Measurements from ENCODE around the gene QPRT.
A peak's percentile ranks its signal among the peaks of the same experiment; 100 is the strongest.
"Not testable (repeated sequence)": the region's sequence is repeated elsewhere in the genome, so short reads cannot be mapped to it uniquely, and the experiment has no call there.

The QPRT gene

DNA sequence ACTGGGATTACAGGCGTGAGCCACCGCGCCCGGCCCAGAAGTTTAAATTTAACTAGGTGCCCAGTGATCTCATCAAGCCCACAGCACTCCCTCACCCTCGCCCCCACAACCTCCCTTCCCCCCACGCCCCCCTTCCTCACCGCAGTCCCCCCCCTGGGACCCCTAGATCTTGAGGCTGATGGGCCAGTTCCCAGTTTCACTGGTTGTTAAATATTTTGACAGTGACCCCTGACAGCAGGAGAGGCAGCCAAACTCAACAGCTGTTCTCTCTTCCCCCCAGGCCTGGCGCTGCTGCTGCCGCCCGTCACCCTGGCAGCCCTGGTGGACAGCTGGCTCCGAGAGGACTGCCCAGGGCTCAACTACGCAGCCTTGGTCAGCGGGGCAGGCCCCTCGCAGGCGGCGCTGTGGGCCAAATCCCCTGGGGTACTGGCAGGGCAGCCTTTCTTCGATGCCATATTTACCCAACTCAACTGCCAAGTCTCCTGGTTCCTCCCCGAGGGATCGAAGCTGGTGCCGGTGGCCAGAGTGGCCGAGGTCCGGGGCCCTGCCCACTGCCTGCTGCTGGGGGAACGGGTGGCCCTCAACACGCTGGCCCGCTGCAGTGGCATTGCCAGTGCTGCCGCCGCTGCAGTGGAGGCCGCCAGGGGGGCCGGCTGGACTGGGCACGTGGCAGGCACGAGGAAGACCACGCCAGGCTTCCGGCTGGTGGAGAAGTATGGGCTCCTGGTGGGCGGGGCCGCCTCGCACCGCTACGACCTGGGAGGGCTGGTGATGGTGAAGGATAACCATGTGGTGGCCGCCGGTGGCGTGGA, 15.6 kb downstream of the QPRT start:
- DNase-seq: no peak

DNA sequence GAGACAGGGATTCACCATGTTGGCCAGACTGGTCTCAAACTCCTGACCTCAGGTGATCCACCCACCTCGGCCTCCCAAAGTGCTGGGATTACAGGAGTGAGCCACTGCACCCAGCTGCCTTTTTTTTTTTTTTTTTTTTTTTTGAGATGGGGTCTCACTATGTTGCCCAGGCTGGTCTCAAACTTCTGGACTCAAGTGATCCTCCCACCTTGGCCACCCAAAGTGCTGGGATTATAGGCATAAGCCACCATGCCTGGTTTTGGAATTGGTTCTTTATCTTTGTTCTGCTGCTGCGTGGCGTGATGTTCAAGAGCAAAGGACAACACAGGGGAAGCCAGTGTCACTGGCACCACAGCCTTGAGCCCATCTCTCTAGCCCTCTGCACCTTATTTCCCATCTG, 16.7 kb downstream of the QPRT start:
- not testable (repeated sequence) for DNase-seq

DNA sequence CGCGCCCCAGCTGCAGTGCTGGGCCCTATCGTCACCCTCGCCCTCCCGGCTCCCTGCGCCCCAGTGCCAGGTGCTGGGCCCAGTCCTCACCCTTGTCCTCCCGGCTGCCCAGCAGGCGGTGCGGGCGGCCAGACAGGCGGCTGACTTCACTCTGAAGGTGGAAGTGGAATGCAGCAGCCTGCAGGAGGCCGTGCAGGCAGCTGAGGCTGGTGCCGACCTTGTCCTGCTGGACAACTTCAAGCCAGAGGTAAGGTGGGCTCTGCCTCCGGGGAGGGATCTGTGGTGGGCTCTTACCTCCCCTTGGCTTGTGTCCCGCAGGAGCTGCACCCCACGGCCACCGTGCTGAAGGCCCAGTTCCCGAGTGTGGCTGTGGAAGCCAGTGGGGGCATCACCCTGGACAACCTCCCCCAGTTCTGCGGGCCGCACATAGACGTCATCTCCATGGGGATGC, 17.9 kb downstream of the QPRT start:
- DNase-seq: no peak

DNA sequence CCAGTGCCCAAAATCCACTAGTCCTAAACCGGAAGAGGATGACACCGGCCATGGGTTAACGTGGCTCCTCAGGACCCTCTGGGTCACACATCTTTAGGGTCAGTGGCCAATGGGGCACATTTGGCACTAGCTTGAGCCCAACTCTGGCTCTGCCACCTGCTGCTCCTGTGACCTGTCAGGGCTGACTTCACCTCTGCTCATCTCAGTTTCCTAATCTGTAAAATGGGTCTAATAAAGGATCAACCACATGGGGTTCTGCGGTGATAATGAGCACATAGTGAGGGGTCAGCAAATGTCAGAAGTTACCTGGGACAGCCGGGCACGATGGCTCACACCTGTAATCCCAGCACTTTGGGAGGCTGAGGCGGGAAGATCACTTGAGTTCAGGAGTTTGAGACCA, 18.4 kb downstream of the QPRT start:
- no peak for DNase-seq

DNA sequence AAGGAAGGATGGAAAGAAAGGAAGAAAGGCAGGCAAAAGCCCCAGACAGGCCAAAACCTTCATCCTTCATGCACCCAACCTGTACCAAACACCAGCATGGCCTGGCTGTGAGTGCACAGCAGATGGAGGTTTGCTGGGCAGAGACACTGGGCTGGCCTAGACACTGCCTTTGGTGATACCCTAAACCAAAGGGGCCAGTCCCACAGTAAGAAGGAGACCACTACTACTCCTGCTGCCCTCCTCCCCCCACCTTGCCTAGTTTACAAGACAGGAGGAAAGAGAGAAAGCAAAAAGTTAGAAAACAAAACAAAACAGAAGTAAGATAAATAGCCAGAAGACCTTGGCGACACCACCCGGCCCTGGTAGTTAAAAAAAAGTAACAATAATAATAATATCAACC, 19.1 kb downstream of the QPRT start:
- no peak for DNase-seq

DNA sequence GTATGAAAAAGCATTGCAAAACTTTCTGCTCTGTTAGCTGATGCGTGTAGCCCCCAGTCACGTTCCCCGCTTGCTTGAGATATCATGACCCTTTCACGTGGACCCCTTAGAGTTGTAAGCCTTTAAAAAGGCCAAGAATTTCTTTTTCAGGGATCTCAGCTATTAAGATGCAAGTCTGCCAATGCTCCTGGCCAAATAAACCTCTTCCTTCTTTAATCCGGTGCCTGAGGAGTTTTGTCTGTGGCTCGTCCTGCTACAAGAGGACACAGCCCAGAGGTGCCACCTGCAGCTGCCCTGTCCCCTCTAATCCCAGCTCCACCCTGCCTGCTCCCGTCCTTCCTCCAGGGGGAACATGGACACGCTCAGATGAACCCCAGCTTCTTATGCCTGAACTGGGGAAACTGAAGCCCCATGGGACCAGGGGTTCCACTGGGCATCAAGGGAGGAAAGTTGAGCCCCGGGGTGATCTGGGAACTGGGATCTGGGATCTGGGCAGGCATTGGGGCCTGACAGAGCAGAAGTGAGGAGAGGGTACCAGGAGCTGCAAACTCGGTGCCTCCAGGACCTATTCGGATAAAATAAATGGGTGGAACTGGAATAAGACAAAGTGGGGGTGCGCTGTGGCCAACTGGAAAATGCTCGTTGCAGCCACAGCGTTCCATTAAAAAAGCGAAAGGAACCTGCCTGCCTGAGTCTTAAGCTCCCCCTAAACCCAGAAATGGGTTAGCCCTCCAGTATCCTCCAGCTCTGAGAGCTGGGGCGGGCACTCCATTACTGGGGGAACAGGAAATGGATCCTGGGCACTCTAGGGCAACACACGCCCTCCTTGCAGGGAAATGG, 19.7 kb downstream of the QPRT start:
- no peak for DNase-seq

DNA sequence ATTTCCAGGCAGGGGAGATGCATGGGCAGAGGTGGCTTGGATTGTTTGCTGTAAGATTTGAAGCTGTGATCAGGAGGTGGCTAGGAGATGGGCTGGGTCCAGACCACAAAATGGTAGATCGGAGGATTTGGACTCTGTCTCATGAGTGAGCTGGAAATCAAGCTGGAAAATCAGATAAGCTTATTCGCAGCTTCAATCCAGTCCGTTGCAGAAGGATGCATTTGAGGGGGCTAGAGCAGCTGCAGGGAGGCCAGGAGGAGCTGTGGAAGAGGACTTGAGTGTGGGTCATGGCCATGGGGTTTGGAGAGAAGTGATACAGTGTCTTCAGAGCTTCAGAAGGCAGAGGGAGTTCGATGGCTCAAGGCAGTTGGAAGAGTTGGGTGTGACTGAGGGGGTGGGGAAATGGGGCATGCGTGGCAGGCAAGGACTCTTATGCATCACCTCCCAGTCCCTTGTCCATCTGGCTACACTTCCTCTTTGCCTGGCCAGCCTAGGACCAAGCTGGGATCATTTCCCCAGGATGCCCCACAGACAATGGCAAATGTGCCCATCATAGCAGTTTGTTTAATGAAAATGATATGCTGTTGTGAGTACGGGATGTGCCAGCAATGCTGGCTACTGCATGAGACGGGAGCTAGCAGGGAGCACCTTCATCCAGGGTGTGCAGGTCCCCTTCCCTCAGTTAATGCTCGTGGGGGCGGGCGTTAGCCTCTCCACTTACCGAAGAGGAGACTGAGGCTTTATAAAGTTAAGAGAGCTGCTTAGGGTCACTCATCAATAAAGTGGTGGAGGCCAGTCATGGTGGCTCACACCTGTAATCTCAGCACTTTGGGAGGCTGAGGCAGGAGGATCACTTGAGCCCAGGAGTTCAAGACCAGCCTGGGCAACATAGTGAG, 20.6 kb downstream of the QPRT start:
- no peak for DNase-seq

DNA sequence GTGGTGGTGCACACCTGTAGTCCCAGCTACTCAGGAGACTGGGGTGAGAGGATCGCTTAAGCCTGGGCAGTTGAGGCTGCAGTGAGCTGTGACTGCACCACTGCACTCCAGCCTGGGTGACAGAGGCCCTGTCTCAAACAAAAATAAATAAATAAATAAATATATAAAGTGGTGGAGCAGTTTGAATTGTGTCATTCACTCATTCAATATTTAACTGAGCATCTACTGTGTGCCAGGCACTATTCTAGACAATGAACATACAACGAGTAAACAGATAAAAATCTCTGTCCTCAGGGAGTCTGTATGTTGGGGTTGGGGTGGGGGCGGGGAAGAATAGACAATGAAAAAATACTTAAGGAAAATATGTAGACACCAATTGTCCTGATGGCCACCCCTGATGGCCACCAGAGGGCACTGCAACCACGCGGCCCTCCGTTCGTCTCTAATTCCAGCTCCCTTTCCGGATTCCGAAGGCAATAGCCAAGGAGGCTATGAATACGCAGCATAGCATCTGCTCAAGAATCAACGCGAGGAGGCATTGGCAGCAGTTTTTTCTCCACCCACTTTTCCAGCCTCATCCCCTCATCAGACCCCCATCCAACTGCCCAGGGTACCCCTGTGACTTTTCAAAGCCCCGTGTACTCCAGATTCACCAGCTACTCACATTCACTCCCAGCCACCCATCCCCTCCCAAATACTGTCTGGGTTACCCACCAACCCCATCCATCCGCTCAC, 21.4 kb downstream of the QPRT start:
- DNase-seq: peak; percentile 67

DNA sequence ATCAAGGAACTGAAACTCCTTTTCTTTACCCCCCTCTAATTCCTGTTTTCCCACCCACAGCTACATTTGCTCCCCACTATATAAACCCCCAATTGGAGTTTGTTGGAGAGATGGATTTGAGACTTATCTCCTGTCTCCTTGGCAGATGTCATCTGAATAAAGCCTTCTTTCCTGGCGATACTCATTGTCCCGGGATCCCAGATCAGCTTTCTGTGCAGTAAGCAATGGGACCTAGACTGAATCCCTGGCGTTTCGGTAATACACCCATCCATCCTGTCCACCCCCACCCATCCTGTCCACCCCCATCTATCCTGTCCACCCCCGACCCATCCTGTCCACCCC, 22.2 kb downstream of the QPRT start:
- DNase-seq: no peak

DNA sequence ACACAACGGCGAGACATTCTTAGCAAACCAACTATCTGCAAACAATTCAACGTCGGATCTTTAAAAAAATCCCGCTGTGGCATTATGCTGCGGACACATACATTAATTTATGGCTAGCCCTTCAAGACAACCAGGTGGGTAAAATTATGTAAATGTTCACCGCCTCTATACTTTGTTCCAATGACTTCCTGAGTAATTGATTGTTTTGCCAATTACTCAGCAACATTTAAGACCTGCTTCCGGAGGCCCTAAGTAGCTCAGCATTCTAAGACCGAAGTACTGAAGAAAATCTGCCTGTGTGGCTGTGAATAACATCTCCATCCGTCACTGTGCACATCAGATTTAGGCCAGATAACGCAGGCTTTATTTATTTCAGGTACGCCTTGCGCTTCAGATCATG, 23.3 kb downstream of the QPRT start:
- no peak for DNase-seq

DNA sequence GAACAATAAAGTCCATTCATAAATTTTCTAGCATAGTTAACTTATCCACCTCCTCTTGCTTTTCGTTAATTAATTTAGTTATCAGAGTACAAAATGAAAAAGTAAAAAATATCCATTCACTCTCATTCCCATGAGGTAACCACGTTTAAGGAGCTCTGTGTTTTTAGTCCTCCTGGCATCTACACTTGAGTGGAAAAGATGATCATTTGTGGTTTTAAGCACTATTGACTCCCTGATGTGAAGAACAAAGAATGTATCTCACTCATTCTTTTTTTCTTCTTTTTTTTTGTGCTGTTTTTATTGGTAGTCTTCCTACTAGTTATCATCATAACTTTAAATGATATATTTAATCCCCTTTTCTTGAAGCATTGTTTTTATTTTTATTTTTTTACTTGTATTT, 26.1 kb downstream of the QPRT start:
- DNase-seq: no peak

DNA sequence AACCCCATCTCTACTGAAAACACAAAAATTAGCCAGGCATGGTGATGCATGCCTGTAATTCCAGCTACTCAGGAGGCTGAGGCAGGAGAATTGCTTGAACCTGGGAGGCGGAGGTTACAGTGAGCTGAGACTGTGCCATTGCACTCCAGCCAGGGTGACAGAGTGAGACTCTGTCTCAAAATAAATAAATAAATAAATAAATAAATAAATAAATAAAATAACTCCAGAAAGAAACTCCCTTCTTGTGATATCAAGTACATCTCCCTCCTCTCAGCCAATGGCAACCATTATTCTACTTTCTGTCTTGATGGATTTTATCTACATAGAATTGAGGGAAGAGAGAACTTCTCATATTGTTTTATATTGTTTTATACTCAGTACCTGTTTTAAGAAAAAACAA, 28.2 kb downstream of the QPRT start:
- DNase-seq: not testable (repeated sequence)

DNA sequence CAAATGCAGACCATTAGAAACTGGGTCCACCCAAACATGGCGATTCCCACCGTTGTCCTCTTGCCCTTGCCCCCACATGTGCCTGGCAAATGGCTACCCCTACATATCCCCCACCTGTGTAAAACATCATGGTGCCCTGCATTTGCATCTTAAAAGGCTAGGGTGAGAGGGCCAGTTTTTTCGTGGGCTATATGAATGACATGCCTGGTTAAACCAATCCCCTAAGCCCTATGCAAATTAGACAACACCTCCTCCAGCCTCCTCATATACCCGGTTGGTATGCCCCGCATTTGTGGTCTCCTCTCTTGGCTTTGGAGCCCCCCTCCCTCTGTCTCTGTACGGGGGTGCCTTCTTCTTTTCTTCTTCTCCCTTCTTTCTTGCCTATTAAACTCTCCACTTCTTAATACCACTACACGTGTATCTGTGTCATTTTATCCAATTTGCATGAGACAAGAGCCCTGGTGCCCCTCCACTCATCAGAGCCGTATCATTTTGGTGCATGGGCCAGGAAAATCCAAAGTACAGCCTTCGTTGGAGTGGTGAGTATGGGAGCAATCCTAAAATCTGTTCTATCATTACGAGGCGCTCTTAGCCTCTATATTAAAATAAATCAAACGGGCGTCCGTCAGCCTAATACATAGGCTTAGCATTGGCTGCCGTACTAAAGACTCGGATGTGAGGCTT, 30.1 kb downstream of the QPRT start:
- DNase-seq: no peak

DNA sequence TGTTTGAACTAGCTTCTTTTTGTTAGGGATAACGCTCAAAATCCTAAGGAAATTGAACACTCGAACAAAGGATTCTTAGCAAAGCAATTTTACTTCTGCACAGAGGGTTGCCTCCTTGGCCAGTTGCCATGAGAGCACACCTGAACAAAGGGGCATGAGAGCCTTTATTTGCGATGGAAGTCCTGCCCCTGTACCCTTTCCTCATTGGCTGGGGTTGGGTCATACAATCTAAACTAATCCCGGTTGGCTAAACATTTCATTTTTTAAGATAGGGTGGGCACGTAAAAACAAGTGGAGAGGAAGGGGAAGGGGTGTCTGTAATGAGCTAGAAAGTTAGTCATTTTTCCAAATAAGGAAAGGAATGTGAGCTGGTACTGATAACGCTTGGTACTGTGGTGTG, 30.7 kb downstream of the QPRT start:
- not testable (repeated sequence) for DNase-seq

DNA sequence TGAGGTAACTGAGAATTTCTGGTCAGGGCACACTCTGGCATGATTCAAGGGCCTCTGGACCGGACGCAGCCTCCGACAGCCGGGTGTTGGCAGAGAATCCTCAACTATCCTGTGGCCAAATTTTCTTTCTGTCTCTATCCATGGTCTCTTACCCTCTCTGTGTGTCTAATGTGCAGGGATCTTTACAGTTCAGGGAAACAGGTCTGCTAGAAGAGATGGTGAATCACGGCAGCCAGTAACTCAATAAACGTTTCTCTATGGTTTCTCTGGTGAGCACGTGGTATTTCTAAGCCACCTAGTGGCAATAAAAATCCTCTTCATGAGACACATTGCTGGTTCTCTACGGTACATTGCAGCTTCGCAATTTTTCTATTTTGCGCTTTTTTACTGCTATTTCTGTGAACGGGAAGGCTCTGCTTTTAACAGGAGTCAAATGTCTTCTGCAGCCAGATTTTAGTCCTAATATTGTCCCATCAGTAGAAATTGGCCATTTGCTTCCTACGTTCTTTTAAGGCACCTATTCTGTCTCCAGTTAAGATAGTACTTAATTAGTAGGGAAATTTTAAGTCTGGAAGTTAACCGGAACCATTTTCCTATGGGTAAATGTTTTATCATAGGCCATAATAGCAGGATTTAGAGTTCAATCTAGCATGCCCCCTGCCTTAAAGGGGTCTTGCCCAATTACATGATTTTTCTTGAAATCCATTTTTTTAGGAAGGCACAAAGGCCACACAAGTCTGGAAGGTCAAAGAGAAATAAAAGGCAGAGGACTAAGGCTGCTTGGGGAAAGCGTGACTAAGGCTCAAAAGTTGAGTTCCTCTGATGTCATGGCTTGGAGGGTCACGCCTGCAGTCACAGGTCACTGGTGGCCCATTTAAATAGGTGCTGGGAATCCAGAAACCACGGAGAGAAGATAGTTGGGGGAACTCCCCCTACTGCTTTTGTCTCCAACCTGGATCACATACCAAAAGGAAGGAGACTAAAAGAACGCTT, 31.5 kb downstream of the QPRT start:
- peak; percentile 16 for DNase-seq

DNA sequence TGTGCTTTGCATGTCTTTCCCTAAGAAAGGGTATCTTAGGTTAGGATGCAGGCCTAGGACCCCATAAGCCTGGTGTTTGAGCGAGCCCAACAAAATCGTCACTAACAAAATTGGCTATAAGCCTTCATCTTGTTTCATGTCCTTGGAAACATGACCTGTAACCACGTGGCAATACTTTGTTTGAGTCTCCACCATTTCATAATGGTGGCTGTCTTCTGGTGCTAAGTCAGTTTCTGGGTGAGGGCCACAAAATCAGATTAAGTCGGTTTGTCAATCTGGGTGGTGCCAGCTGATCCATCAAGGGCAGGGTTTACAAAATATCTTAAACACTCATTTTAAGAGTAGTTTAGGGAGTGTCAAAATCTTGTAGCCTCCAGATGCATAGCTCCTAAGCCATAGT, 33.8 kb downstream of the QPRT start:
- DNase-seq: no peak

DNA sequence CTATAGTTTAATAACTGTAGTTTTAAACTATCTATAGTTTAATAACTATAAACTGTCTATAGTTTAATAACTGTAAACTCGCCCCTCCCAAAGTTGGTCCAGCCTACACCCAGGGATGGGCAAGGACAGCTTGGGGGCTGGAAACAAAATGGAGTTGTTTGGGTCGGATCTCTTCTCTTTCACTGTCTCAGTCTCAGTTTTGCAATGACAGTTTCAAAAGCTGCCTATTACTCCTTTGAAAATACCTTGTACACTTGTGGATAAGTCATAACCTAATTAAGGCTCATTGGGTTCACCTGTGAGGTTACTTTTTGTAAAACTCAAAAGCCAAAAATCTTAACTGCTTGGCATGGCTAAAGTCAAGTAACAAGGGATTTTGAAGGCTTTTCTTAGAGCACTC, 35.4 kb downstream of the QPRT start:
- no peak for DNase-seq

DNA sequence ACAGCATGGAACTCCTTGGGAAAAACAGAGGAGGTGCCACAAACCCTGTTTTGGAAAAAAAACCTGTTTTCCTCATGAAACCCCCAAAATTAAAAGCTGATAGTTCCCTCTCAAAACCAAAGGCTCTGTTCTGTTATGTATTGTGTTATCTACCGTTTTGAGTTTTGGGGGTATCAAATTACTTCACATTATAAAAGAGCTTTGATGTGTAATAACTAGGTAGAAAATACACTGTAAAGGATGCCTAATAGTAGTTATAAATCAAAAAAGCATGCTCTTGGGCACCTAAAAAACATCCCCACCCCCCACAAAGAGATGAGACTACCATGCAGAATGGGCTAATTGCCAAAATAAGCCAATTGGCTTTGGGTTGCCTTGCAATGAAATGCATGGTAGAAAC, 36.0 kb downstream of the QPRT start:
- no peak for DNase-seq

DNA sequence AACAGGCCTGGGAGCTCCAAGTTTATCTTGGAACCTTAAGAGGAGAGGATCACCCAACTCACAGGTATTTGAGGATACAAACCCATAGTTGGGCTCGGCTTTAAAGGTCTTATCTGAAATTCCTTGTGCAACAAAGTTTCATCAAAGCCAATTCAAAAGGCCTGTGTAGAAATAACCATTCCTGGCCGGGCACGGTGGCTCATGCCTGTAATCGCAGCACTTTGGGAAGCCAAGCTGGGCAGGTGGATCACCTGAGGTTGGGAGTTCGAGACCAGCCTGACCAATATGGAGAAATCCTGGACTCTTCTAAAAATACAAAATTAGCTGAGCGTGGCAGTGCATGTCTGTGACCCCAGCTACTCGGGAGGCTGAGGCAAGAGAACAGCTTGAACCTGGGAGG, 38.1 kb downstream of the QPRT start:
- DNase-seq: no peak

DNA sequence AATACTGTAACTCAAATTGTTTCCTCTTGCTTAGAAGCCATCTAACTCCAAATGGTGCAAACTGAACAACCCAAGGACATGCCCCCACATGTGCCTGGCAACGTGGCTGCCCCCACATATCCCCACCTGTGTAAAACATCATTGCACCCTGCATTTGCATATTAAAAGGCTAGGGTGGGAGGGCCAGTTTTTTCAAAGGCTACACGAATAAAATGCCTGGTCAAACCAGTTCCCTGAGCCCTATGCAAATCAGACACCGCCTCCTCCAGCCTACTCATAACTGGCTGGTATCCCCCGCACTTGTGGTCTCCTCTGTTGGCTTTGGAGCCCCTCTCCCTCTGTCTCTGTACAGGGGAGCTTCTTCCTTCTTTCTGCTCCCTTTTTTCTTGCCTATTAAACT, 40.1 kb downstream of the QPRT start:
- no peak for DNase-seq

DNA sequence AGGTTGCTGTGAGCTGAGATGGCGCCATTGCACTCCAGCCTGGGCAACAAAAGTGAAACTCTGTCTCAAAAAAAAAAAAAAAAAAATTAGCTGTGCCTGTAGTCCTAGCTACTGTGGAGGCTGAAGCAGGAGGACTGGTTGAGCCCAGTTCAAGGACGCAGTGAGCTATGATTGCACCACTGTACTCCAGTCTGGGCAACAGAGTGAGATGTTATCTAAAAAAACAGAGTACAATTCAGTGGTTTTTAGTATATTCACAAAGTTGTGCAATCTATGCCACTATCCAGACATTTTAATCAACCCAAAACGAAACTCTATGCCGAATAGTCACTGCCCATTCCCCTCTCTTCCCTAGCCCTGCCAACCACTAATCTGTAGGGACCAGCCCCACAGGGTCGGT, 41.7 kb downstream of the QPRT start:
- no peak for DNase-seq
